Coronary artery (tissue), 2 donors: ENCODE data around the gene SLC6A9.

Source experiments
- DNase-seq: peaks from one replicate; pipeline ENCODE4 v3.0.0-alpha.2; 2017; ENCODE audit warnings: low spot score
- H3K27ac ChIP-seq, 2 donors: fragments of 200-600 bp; sonication (generic); one replicate each; pipeline ENCODE4 v1.5.1; 2016 to 2019
- H3K4me3 ChIP-seq: fragments of 200-600 bp; sonication (generic); 2 replicates; pipeline ENCODE4 v1.5.1; 2016; ENCODE audit warnings: mild to moderate bottlenecking, moderate library complexity
- TF ChIP-seq, protein P1 (sequence below): fragments of 200-600 bp; sonication (generic); IDR thresholded peaks from one replicate; pipeline ENCODE4 v1.5.1; 2019; ENCODE audit warnings: antibody characterized with exemption

SLC6A9 gene

DNA sequence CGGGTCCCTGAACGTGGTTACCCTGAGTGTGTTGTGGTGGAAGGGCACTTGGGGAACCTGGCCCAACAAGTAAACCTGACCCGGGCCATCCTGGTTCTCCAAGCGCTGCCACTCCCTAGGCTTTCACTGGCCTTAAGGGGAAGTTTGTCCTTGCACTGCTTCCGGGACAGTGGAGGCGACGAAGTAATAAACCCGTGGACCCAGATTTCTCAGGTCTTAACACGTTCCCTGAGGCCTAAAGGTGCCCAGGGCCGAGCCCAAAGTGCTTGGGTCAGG lies 40.1 kb downstream of the SLC6A9 start:
- DNase-seq = no peak
- H3K27ac ChIP-seq = peak overlapping the region; percentile 84 to 89
- TF ChIP-seq, protein P1, sequence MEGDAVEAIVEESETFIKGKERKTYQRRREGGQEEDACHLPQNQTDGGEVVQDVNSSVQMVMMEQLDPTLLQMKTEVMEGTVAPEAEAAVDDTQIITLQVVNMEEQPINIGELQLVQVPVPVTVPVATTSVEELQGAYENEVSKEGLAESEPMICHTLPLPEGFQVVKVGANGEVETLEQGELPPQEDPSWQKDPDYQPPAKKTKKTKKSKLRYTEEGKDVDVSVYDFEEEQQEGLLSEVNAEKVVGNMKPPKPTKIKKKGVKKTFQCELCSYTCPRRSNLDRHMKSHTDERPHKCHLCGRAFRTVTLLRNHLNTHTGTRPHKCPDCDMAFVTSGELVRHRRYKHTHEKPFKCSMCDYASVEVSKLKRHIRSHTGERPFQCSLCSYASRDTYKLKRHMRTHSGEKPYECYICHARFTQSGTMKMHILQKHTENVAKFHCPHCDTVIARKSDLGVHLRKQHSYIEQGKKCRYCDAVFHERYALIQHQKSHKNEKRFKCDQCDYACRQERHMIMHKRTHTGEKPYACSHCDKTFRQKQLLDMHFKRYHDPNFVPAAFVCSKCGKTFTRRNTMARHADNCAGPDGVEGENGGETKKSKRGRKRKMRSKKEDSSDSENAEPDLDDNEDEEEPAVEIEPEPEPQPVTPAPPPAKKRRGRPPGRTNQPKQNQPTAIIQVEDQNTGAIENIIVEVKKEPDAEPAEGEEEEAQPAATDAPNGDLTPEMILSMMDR = no peak
- H3K4me3 ChIP-seq = peak overlapping the region; percentile 84

DNA sequence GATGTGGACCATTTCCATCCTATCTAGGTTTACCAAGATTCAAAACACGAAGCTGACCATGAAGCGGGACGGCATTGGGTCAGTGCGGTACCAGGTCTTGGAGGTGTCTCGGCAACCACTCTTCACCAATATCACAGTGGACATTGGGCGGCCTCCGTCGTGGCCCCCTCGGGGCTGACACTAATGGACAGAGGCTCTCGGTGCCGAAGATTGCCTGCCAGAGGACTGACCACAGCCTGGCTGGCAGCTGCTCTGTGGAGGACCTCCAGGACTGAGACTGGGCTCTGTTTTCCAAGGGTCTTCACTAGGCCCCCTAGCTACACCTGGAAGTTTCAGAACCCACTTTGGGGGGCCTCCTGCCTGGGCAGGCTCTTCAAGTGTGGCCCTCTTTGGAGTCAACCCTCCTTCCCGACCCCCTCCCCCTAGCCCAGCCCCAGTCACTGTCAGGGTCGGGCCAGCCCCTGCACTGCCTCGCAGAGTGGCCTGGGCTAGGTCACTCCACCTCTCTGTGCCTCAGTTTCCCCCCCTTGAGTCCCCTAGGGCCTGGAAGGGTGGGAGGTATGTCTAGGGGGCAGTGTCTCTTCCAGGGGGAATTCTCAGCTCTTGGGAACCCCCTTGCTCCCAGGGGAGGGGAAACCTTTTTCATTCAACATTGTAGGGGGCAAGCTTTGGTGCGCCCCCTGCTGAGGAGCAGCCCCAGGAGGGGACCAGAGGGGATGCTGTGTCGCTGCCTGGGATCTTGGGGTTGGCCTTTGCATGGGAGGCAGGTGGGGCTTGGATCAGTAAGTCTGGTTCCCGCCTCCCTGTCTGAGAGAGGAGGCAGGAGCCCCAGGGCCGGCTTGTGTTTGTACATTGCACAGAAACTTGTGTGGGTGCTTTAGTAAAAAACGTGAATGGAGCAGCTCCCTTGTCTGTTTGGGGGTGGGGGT lies 40.7 kb downstream of the SLC6A9 start:
- DNase-seq = no peak
- TF ChIP-seq, protein P1 = no peak
- peak overlapping the region; percentile 84 for H3K4me3 ChIP-seq
- H3K27ac ChIP-seq = peak overlapping the region; percentile 84 to 89

DNA sequence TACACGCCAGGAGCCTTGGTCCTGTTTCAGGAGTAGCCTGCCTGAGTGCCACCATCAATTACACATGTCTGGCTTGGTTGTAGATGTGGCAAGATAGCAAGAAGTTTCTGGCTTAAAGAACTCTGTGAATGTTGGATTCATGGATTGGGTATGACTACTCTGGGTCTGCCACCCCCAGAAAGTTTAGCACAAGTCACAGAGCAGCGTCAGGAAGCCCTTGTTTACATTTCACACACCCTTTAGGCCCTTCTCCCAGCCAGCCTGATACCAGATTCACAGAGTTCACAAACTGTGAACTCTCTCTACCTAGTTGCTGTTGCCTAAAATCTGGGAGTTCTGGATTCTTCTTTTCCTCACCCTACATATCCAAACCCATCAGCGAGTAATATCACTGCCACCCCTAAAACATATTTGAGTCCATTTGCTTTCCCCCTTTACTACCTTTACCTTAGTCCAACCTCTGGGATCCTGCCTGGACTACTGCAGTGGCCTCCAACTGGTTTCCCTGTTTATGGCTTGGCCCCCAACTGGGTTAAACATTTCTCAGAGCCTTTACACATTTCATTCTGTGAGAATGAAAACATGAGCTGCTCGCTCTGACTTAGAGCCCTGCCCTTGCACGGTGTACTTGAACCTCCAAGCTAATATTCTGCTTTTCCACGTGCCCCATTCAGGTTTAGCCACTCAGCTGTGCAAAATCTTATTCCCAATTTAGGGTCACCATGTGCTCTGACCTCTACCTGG lies 43.9 kb downstream of the SLC6A9 start:
- H3K4me3 ChIP-seq = no peak overlapping the region
- DNase-seq = no peak
- TF ChIP-seq, protein P1 = no peak
- H3K27ac ChIP-seq = no peak overlapping the region

DNA sequence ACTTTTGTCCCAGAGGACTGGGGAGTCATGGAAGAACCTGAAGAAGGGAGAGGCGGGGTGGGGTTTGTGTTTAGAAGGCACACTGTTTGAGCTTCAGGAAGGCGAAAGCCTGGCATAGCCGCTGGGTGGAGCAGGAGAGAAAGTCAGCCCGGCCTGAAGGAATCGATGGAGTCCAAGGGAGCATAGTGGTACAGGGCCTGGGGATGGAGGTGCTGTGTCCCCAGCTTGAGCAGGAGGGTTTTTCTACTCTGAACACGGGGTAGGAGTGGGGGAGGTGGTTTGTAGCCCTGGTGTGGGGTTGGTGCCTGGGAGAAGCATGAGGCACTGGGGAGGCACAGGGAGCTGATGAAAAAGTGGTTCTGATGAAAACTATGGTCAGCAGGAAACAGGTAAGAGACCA lies 44.5 kb downstream of the SLC6A9 start:
- TF ChIP-seq, protein P1 = no peak
- Histone ChIP-seq H3K27ac (no peak overlapping the region), H3K4me3 (no peak overlapping the region)
- no peak for DNase-seq

DNA sequence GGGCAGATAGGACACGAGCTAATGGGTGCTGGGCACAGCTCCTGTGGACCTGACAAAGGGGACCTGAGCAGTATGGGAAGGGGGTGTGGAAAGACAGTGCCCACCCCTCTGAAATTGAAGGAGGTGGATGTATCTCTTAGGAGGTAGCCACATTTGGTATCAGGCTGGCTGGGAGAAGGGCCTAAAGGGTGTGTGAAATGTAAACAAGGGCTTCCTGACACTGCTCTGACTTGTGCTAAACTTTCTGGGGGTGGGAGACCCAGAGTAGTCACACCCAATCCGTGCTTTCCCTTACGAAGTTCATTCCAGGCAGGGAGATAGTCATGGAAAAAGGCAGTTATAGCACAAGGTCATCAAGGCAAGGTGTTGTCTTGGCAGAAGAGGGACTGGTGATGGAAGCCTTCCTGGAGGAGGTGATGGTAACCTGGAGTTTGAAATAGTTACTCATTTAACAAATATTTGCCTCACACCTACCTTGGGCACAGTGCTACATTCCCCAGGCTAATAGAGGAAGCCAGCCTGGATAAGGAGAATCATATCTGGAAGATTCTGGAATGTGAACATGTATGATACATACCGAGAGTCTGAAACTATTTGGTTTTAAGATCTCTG lies 45.2 kb downstream of the SLC6A9 start:
- Histone ChIP-seq H3K27ac (no peak overlapping the region), H3K4me3 (no peak overlapping the region)
- TF ChIP-seq, protein P1 = no peak
- DNase-seq = no peak

DNA sequence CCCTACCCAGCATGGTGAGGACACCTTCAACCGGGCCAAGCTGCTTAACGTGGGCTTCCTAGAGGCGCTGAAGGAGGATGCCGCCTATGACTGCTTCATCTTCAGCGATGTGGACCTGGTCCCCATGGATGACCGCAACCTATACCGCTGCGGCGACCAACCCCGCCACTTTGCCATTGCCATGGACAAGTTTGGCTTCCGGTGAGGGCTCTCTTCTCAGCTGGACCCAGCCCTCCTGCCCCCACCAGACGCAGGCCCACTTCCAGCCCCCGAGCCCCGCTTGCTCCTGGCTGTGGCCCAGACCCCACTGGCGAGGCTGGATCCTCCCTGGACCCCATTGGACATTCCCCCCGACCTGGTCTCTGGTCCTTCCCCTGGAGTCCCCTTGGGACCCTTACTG lies 46.4 kb downstream of the SLC6A9 start:
- H3K27ac ChIP-seq = no peak overlapping the region
- no peak overlapping the region for H3K4me3 ChIP-seq
- TF ChIP-seq, protein P1 = no peak
- DNase-seq = no peak
